AG09309 (cell line): ENCODE results near the gene TK2.

Source experiments
- DNase-seq: peaks from one replicate; pipeline ENCODE4 v3.0.0-alpha.2; 2010; ENCODE audit warnings: low read depth
- H3K4me3 ChIP-seq: 2 replicates; pipeline ENCODE4 v1.5.1; 2011; ENCODE audit warnings: mild to moderate bottlenecking, low read depth, low read length, moderate library complexity; ENCODE audit not compliant: control insufficient read depth
- TF ChIP-seq, protein P1 (sequence below): IDR thresholded peaks from 2 replicates; pipeline ENCODE4 v1.5.1; 2011; ENCODE audit warnings: mild to moderate bottlenecking, low read depth, low read length, inconsistent platforms; ENCODE audit not compliant: insufficient read depth, control insufficient read depth; ENCODE audit errors: missing control alignments

The TK2 gene

DNA sequence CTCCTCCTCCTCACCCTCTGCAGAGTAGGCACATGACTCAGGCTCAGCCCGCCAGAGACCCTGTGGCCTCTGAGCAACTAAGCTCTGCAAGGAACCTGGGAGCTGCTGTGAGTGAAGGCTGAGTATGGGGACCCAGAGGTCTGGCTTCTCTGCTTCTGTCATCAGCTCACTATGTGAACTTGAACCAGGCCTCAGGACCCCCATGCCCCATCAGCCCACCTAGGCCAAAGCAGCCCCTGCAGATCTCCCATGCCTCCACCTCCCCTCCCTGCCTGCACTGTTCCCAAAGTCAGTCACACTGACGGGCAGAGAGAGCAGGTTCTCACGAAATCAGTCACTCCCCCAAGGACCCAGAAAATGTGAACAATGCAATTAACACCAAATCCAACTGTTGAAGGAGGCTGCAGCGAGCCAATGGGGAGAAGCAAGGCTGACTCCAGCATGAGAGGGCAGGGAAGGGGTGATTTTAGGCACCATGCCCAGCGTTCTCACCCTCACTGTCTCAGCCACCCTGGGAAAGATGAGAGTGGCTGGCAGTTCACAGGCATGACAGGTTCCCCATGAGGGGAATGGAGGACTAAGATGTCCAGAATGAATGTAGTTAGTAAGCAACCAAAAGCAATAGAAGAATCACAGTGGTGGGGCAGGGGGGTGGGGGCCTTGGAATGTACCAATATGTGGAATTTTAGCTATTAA lies 62.2 kb downstream of the TK2 start:
- no peak for DNase-seq
- TF ChIP-seq, protein P1, sequence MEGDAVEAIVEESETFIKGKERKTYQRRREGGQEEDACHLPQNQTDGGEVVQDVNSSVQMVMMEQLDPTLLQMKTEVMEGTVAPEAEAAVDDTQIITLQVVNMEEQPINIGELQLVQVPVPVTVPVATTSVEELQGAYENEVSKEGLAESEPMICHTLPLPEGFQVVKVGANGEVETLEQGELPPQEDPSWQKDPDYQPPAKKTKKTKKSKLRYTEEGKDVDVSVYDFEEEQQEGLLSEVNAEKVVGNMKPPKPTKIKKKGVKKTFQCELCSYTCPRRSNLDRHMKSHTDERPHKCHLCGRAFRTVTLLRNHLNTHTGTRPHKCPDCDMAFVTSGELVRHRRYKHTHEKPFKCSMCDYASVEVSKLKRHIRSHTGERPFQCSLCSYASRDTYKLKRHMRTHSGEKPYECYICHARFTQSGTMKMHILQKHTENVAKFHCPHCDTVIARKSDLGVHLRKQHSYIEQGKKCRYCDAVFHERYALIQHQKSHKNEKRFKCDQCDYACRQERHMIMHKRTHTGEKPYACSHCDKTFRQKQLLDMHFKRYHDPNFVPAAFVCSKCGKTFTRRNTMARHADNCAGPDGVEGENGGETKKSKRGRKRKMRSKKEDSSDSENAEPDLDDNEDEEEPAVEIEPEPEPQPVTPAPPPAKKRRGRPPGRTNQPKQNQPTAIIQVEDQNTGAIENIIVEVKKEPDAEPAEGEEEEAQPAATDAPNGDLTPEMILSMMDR, result no peak
- no peak overlapping the region for H3K4me3 ChIP-seq

DNA sequence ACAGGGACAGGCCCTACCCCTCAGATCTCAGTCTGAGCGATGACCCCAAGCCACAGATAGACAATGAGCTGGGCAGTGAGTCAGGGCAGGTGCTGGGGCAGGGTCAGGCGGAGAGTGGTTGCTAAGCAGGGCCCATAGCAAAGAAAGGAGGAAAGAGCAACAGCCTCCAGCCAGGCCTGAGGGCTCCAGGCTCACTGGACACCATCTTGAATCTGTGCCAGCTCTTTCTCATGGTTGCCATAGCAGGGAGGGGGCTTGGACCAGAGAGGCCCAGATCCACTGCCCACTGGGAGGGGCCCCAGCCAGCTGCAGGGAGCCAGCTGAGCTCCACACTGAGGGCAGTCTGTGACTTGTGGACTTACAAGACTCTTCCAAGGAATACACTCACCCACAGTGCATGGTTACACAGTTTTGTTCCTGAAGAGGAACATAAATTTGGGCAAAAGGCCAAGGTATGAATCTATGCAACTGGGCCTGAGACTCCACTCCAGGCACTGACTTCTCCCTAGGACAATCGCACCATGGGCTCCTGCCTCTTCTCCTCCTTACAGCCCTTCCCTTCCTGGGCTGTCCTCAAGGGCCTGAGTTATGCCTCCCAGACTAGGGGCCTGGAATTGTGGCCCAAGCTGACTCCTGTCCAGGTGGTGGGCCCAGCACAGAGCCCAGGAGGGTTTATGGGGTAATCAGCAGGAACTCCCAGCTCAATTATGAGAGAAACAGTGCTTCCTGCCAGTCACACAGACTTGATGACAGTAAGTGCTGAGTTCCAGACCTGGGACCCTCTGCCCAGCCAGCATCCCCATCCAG lies 62.9 kb downstream of the TK2 start:
- H3K4me3 ChIP-seq, result no peak overlapping the region
- no peak for DNase-seq
- TF ChIP-seq, protein P1, result no peak

DNA sequence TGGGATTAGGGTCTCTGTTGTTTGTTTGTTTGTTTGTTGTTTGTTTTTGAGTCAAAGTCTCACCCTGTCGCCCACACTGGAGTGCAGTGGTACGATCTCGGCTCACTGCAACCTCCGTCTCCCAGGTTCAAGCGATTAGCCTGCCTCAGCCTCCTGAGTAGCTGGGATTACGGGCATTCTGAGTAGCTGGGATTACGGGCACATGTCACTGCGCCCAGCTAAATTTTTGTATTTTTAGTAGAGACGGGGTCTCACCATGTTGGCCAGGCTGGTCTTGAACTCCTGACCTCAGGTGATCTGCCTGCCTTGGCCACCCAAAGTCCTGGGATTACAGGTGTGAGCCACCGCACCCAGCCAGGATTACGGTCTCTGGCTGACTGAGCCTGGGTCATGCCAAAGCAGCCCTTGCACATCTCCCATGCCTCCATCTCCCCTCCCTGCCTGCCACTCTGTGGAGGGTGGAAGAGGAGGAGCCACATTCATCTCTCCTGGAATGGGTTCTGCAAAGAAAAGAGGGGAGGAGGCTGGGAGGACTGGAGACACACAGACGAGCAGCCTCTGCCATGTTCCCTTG lies 63.6 kb downstream of the TK2 start:
- TF ChIP-seq, protein P1, result no peak
- no peak for DNase-seq
- no peak overlapping the region for H3K4me3 ChIP-seq

DNA sequence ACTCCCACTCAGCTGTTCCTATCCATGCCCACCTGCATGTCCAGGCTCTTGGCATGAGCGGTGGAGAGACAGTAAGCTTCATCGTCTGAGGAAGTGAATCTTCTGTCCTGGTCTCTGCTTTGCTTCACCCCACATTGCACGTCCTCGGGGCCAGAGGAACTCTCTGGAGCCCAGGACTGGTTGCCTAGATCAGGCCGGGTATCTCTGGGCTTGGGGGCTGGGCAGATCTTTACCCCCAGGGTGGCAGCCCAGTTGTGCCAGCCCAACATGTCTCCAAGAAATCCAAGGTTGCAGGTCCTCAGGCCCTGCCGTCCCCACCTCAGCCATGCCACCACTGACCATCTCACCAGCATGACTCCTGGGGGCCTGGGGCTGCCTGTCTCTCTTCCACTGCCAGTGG lies 64.5 kb downstream of the TK2 start:
- H3K4me3 ChIP-seq, result no peak overlapping the region
- no peak for DNase-seq
- TF ChIP-seq, protein P1, result no peak

DNA sequence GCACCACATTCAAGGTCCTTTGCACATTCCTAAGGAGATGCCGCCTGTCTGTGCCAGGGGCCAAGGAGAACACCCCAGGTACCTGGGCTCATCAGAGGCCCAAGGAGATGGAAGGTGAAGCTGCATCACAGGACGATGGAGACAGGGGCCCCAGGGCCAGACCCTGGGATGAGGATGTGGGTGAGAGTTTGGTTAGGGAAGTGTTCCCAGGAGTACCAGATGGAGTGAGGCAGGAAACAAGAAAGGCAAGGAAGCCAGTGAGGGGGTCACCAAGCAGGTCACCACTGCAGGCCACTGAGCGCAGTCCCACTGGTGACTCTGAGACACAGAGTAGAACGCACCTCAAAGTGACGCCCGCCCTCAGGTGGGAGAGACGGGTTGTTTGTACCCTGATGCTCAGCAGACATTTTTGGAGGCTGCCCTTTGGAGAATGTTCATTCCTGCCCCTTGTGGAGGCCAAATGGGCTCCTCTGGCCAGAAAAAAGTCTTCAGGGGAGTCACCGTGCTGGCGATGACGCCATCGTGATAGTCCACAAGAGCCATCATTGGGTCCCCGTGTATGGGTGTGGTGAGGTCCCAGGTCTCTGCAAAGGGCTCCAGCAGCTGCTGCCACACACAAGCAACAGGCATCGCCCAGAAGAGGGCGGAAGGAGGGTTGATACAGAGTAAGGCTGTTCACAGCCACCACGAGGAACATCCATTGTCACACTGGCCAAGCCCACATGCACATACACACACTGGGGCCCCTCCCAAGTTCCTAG lies 65.3 kb downstream of the TK2 start:
- no peak for DNase-seq
- H3K4me3 ChIP-seq, result no peak overlapping the region

More for the DNA sequence above, 65.3 kb downstream of the TK2 start:
- TF ChIP-seq, protein P1, result no peak
